ENCODE measurements around the gene STMN1.

DNA sequence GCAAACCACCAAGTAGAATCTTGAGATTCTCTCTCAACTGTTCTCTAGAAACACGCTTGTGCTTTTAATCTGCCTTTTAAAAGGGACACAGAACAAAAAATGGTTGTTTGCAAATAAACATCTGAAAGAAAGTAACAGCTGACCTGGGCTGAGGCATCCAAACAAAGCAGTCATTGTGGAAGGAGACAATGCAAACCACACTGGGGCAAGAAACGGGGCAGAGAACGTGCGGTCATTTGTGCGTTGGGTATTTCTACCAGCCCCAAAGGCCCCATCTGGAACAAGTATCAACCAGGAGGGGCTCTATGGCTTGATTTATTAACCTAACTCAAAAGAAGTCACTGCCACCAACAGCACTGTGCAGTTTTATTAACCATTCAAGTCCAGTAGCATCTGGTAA lies 6.0 kb downstream of the STMN1 start:
- no peak for TF ChIP-seq CTCF (IDR thresholded peaks at IDR 0.05 in 8 of 11, conservative IDR thresholded peaks at IDR 0.05 in 3 of 11)
- TF ChIP-seq POLR2AphosphoS5 (IDR thresholded peaks at IDR 0.05): no peak
